ENCODE results near the gene TMC2. TPM values are rescaled to one million over a fixed set of nuclear protein-coding genes. Genes with fewer than 3 reads are reported as not detected.

Gene TMC2
- total RNA-seq, 6 donors from 2014 or later, result 0.22 to 0.57 (median 0.41) TPM; not detected in 2

- DNase-seq, result no peak
These were observed 154.3 kb downstream of the TMC2 start for GRCh38 chr20:2690718-2691117.

DNA sequence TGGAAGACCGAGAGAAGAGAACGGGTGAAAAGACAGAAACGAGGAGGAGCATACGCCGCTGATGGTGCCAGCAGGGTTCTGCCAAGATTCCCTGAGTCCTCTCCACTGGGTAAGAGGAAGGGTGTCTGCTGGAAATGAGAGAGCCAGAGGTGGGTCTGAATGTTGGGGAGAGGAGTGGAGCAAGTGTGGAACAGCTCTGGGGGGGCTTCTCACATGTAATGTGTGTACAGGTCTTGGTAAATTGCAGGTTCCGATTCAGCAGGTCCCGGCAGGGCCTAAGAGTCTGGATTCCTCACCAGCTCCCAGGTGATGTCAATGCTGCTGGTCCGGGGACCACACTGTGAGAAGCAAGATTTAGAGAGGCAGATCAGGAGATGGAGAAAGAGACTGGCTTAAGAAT, 154.8 kb downstream of the TMC2 start:
- TF ChIP-seq CTCF (IDR thresholded peaks at IDR 0.05) (no peak), POLR2A (IDR thresholded peaks at IDR 0.05) (no peak), EP300 (IDR thresholded peaks at IDR 0.05) (no peak), POLR2AphosphoS5 (IDR thresholded peaks at IDR 0.05) (no peak)
- 76 to 81% methylated on average over 8 of the region's 8 CpGs for WGBS, 2 donors
- no peak overlapping the region for H3K4me3 ChIP-seq
- no peaks in the 10 kb centered on the region for H3K36me3 ChIP-seq
- H3K27me3 ChIP-seq, result peaks cover 0 to 14% (median 4%) of the 10 kb centered on the region in 4 donors
- ATAC-seq (ENCODE audit: low FRiP score in 2 of 2), result no peak
- H3K9me3 ChIP-seq, result no peaks in the 10 kb centered on the region
- no peak for DNase-seq
- no peak overlapping the region for H3K27ac ChIP-seq
- H3K4me1 ChIP-seq, result peaks cover 9 to 28% (median 16%) of the 10 kb centered on the region in 4 donors

More at GRCh38 chr20:2690718-2691117, 154.3 kb downstream of the TMC2 start:
- no peak overlapping the region for H3K27ac ChIP-seq
- peaks cover 9 to 28% (median 16%) of the 10 kb centered on the region in 4 donors for H3K4me1 ChIP-seq
- no peak overlapping the region for H3K4me3 ChIP-seq
- peaks cover 0 to 14% (median 4%) of the 10 kb centered on the region in 4 donors for H3K27me3 ChIP-seq
- TF ChIP-seq EP300 (IDR thresholded peaks at IDR 0.05) (no peak), POLR2AphosphoS5 (IDR thresholded peaks at IDR 0.05) (no peak), CTCF (IDR thresholded peaks at IDR 0.05) (no peak), POLR2A (IDR thresholded peaks at IDR 0.05) (no peak)
- H3K9me3 ChIP-seq, result no peaks in the 10 kb centered on the region
- ATAC-seq (ENCODE audit: low FRiP score in 2 of 2), result no peak
- H3K36me3 ChIP-seq, result no peaks in the 10 kb centered on the region
- 50 to 53% methylated on average over 6 of the region's 6 CpGs for WGBS, 2 donors

Small RNAs within 50 kb of the gene (small RNA-seq; reads per million reads assigned to genes)
- gene SNORA51 (0 reads per million in 4 donors), gene SNORD110 (0 reads per million in 4 donors), gene SNORD56 (0 reads per million in 4 donors), gene SNORD57 (0 reads per million in 4 donors), gene SNORD86 (0 reads per million in 4 donors)

Other genes starting within 250 kb of the TMC2 start
- gene TGM3, start 240.6 kb upstream of the TMC2 start, total RNA-seq, result 1 to 10 TPM in 1 of 6 donors, under 1 TPM in 4, not detected in 1; 0.33 to 1.0 (median 0.46) TPM
- gene TGM6, start 155.7 kb upstream of the TMC2 start, total RNA-seq, result not detected
- gene SNRPB, start 65.8 kb upstream of the TMC2 start, total RNA-seq, result 100 to 1,000 TPM in 5 of 6 donors, 10 to 100 TPM in 1; 54.5 to 216 (median 123) TPM
- gene ZNF343, start 27.7 kb upstream of the TMC2 start, total RNA-seq, result 10 to 100 TPM in 1 of 6 donors, 1 to 10 TPM in 5; 8.4 to 13.3 (median 8.9) TPM
- 100 to 1,000 TPM in 3 of 6 donors, 10 to 100 TPM in 3; 64.8 to 162 (median 93.6) TPM for gene NOP56, start 116.1 kb downstream of the TMC2 start, total RNA-seq
- 100 to 1,000 TPM in 1 of 6 donors, 10 to 100 TPM in 5; 64.7 to 108 (median 75.0) TPM for gene IDH3B, start 127.6 kb downstream of the TMC2 start, total RNA-seq
- 10 to 100 TPM in 5 of 6 donors, 1 to 10 TPM in 1; 7.8 to 23.7 (median 12.9) TPM for gene EBF4, start 156.2 kb downstream of the TMC2 start, total RNA-seq

Measured in upper lobe of left lung (tissue), 6 donors.